ENCODE results near the gene PATL1.

PATL1 gene

GRCh38 chr11:59614277-59615119 lies 54.3 kb downstream of the PATL1 start:
- DNase-seq, result no peak

GRCh38 chr11:59611570-59612565 lies 57.0 kb downstream of the PATL1 start:
- DNase-seq, result no peak

GRCh38 chr11:59610289-59610688 lies 58.5 kb downstream of the PATL1 start:
- DNase-seq, result no peak

- DNase-seq, result no peak
Observed at GRCh38 chr11:59607703-59608454, 61.0 kb downstream of the PATL1 start.

GRCh38 chr11:59602432-59602831 lies 66.4 kb downstream of the PATL1 start:
- no peak for DNase-seq

- no peak for DNase-seq
Observed at GRCh38 chr11:59601788-59602187, 67.0 kb downstream of the PATL1 start.

- DNase-seq, result no peak
Observed at GRCh38 chr11:59600636-59601035, 68.2 kb downstream of the PATL1 start.

- no peak for DNase-seq
Observed at GRCh38 chr11:59600234-59600633, 68.6 kb downstream of the PATL1 start.

GRCh38 chr11:59598961-59599360 lies 69.9 kb downstream of the PATL1 start:
- no peak for DNase-seq

All from CD4-positive, alpha-beta T cell treated with Interleukin-15 for 1 hour (primary cell).